ENCODE data around the gene BTBD9.

- TF ChIP-seq, protein P1, sequence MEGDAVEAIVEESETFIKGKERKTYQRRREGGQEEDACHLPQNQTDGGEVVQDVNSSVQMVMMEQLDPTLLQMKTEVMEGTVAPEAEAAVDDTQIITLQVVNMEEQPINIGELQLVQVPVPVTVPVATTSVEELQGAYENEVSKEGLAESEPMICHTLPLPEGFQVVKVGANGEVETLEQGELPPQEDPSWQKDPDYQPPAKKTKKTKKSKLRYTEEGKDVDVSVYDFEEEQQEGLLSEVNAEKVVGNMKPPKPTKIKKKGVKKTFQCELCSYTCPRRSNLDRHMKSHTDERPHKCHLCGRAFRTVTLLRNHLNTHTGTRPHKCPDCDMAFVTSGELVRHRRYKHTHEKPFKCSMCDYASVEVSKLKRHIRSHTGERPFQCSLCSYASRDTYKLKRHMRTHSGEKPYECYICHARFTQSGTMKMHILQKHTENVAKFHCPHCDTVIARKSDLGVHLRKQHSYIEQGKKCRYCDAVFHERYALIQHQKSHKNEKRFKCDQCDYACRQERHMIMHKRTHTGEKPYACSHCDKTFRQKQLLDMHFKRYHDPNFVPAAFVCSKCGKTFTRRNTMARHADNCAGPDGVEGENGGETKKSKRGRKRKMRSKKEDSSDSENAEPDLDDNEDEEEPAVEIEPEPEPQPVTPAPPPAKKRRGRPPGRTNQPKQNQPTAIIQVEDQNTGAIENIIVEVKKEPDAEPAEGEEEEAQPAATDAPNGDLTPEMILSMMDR (IDR thresholded peaks at IDR 0.05), result no peak
- no peak for TF ChIP-seq POLR2A (IDR thresholded peaks at IDR 0.05)
Observed at GRCh38 chr6:38603966-38604365, 35.8 kb downstream of the BTBD9 start.

Data from lower leg skin (tissue), 3 donors.